Measurements from ENCODE around the gene RPRML.

RPRML gene

DNA sequence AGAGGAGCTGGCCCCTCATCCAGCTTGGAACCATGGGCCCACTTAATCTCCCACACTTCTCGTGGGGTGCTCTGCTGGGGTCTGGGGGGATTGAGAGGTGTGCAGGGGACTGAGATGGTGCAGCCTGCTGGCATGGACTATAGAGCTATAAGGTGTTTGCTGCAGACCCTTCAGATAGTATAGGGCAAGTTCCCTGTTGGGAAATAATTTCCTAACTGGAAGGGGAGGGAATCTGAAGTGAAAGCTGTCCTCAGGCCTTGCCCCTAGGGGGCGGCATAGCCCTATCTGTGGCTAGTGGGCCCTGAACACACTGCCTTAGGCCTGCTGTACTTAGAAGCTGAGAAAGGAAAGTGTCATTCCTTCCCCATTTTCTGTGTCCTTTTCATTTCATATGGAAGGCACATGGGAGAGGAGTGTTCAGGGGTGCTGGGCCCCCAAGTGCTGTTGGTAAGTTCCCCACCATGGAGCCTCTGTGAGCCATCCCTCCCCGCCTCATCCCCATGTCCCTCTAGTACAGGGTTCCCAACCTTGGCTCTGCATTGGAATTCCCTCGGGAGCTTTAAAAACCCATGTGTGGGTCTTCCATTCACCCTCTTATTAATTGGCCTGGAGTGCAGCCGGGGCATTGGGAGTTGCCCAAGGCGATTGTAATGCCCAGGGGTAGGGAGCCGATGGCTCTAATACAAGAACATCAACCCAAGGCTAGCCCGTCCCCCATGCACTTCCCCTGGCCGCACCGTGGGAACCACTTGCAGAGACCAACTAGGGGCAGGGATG, 36.4 kb downstream of the RPRML start:
- Histone ChIP-seq H3K9ac (ENCODE audit: low read length) (no peak overlapping the region), H3K27ac (ENCODE audit: low read length) (no peak overlapping the region), H3K27me3 (ENCODE audit: control insufficient read depth, insufficient read depth, low read length) (no peaks in the 10 kb centered on the region), H3K9me3 (ENCODE audit: control insufficient read depth, low read depth, low read length) (no peaks in the 10 kb centered on the region), H3K36me3 (ENCODE audit: control insufficient read depth, low read depth, low read length) (peaks cover 28% of the 10 kb centered on the region), H3K4me1 (ENCODE audit: control insufficient read depth, low read depth, low read length) (peaks cover 15% of the 10 kb centered on the region), H3K4me3 (ENCODE audit: low read length) (no peak overlapping the region)

DNA sequence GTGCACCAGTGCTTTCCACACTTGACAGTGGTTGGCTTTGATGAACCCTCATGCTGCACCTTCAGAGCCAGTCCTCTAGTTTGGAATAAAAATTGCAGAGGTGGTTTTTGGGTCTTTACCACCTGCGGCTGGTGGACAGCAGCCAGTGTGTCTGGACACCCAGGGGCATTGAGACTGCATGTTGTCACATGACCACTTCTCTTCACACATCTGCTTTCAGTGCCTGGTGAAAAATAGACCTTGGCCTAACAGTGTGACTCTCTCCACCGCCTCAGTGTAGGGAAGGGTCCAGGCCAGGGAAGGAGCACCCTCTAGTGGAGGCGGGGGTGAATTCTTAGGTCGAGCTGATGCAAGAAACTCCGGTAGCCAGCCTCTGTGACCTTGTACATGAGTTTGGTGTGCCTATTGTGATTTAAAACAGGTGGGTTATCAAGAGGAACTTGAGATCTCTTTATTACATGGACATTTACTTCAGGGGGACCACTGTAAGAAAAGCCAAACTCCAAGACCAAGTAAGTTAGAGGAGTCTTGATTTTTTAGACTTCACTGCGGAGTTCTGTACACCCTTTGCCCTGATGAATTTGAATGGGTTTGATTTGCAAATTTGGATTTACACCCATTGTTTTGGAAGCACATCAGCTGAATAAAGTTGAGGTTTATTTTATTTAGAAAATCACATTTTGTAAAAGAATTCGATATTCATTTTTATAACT, 38.2 kb downstream of the RPRML start:
- no peak overlapping the region for H3K27ac ChIP-seq (ENCODE audit: low read length)
- no peaks in the 10 kb centered on the region for H3K27me3 ChIP-seq (ENCODE audit: control insufficient read depth, insufficient read depth, low read length)
- H3K4me1 ChIP-seq (ENCODE audit: control insufficient read depth, low read depth, low read length): peaks cover 14% of the 10 kb centered on the region
- H3K4me3 ChIP-seq (ENCODE audit: low read length): no peak overlapping the region
- no peak overlapping the region for H3K9ac ChIP-seq (ENCODE audit: low read length)
- H3K9me3 ChIP-seq (ENCODE audit: control insufficient read depth, low read depth, low read length): no peaks in the 10 kb centered on the region
- peaks cover 45% of the 10 kb centered on the region for H3K36me3 ChIP-seq (ENCODE audit: control insufficient read depth, low read depth, low read length)

DNA sequence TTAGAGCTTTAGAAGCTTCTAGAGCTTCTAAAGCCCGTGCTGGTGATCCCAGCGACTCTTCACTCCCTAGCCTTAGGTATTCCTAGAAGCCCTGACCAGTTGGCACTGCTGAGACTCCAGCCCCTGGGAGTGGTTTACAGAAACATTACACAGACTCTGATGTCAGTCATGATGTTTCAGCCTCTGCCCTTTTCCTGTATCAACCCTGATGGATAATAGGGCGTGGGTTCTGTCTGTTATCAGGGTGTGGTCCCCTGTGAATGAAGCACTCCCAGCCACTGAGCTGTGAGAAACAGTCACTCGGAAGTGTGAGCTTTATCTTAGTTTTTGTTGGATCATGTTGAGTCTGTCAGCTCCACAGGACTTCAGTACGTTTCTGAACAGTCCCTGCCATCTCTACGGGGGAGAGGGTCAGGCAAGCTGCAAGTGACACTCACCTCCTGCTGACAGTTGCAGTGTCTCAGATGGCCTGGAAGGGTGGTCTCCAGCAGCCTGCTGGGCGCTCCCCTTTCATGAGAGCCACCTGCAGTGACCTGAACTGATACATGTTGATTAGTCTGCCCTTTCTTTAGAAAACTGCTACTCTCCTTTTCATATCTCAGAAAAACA, 43.3 kb downstream of the RPRML start:
- no peak overlapping the region for H3K27ac ChIP-seq (ENCODE audit: low read length)
- no peaks in the 10 kb centered on the region for H3K27me3 ChIP-seq (ENCODE audit: control insufficient read depth, insufficient read depth, low read length)
- no peaks in the 10 kb centered on the region for H3K9me3 ChIP-seq (ENCODE audit: control insufficient read depth, low read depth, low read length)
- no peak overlapping the region for H3K4me3 ChIP-seq (ENCODE audit: low read length)
- no peak overlapping the region for H3K9ac ChIP-seq (ENCODE audit: low read length)
- peaks cover 94% of the 10 kb centered on the region for H3K36me3 ChIP-seq (ENCODE audit: control insufficient read depth, low read depth, low read length)
- no peaks in the 10 kb centered on the region for H3K4me1 ChIP-seq (ENCODE audit: control insufficient read depth, low read depth, low read length)

DNA sequence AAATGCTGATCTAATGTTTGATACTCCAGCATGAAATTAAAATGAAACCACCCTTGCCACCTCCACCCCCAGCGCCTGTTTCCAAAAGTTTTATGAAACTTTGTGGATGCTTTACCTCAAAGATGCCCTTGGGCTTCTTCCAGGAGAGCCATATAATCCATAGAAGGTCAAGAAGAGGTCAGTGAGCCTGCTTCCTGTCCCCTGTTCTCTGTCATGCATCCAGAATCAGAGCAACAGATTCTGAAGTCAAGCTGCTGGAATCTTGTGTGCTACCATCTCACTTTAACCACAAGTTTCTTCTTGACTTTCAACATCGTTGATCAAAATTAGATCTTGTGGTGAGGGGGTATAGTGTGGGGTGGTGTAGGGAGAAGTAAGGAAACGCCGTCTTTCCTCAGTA, 47.5 kb downstream of the RPRML start:
- no peak overlapping the region for H3K9ac ChIP-seq (ENCODE audit: low read length)
- no peaks in the 10 kb centered on the region for H3K4me1 ChIP-seq (ENCODE audit: control insufficient read depth, low read depth, low read length)
- no peak overlapping the region for H3K27ac ChIP-seq (ENCODE audit: low read length)
- no peaks in the 10 kb centered on the region for H3K9me3 ChIP-seq (ENCODE audit: control insufficient read depth, low read depth, low read length)
- no peaks in the 10 kb centered on the region for H3K27me3 ChIP-seq (ENCODE audit: control insufficient read depth, insufficient read depth, low read length)
- H3K4me3 ChIP-seq (ENCODE audit: low read length): no peak overlapping the region
- H3K36me3 ChIP-seq (ENCODE audit: control insufficient read depth, low read depth, low read length): peaks cover 63% of the 10 kb centered on the region

DNA sequence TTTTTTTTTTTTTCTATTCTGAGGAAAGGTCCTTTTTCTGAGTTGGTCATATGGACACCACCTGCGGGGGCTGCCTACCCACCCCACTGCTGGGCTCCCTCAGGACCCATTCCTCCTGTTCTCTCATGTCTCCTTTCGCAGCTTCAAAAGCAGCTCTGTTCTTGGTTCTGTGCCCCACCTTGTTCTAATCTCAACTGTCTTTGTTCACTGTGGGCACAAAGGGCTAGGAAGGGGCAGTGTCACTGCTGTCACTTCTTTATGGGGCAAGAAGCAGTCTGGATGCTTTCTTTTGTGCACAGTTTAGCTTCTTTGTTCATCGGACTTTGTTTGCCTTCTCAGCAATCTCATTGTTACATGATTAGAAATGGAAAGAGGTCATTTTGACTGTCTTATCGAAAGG, 49.0 kb downstream of the RPRML start:
- H3K9ac ChIP-seq (ENCODE audit: low read length): no peak overlapping the region
- no peaks in the 10 kb centered on the region for H3K27me3 ChIP-seq (ENCODE audit: control insufficient read depth, insufficient read depth, low read length)
- H3K36me3 ChIP-seq (ENCODE audit: control insufficient read depth, low read depth, low read length): peaks cover 49% of the 10 kb centered on the region

DNA sequence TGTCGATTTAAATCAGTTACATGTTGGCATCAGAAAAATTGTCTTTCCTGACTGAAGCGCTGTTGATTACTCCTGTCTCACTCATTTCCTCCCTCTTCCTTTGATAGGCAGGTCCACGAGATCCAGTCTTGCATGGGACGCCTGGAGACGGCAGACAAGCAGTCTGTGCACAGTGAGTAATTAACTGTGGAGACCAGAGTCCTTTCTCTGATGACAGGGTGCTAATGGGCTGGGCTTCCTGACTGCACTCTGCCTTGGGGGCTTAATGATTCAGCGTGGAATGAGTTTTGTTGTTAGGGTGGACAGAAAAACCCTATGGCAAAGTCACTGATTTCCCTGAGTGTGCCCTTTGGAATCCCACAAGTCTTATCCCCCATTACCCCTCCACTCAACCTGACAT, 49.6 kb downstream of the RPRML start:
- Histone ChIP-seq H3K4me3 (ENCODE audit: low read length) (no peak overlapping the region), H3K27me3 (ENCODE audit: control insufficient read depth, insufficient read depth, low read length) (no peaks in the 10 kb centered on the region), H3K4me1 (ENCODE audit: control insufficient read depth, low read depth, low read length) (no peaks in the 10 kb centered on the region), H3K9ac (ENCODE audit: low read length) (no peak overlapping the region), H3K9me3 (ENCODE audit: control insufficient read depth, low read depth, low read length) (no peaks in the 10 kb centered on the region), H3K36me3 (ENCODE audit: control insufficient read depth, low read depth, low read length) (peaks cover 43% of the 10 kb centered on the region), H3K27ac (ENCODE audit: low read length) (no peak overlapping the region)

More for the DNA sequence above, 49.0 kb downstream of the RPRML start:
- H3K4me1 ChIP-seq (ENCODE audit: control insufficient read depth, low read depth, low read length): no peaks in the 10 kb centered on the region
- H3K9me3 ChIP-seq (ENCODE audit: control insufficient read depth, low read depth, low read length): no peaks in the 10 kb centered on the region
- H3K4me3 ChIP-seq (ENCODE audit: low read length): no peak overlapping the region
- H3K27ac ChIP-seq (ENCODE audit: low read length): no peak overlapping the region

DNA sequence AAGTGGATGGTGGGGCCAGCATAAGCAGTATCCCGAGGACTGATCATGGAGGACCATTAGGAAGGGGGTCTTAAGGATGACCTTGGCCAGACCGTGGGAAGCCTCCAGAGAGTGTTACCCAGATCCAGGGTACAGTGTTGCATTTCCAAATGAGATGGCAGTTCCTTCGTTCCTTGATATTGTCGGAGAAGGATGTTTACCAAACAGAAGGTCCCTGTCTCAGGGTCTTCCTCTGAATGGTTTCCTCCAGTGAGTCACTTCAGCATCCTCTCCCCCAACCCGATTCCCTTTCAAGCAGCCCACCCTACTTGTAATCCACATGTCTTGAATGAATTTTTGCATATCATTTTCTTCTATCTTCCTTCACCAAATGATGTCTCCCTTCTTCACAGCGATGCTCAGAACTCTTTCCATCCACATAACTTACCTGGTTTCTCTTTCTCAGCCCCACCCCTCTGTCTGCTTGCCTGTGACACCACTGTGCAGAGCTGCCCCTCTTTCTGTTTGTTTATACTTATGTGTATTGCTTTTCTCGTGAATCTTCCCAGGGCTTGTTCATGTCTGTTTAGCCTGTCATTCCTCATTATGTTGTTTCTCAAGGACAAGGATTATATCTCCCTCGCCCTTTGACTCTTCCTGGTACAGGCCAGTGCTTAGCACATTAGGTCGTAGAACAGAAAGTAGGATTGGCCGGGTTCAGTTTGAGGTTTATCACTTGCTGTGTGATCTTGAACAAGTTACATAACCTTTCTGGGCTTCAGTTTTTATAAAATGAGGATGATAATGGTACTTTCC, 50.4 kb downstream of the RPRML start:
- Histone ChIP-seq H3K36me3 (ENCODE audit: control insufficient read depth, low read depth, low read length) (peaks cover 37% of the 10 kb centered on the region), H3K27ac (ENCODE audit: low read length) (no peak overlapping the region), H3K4me3 (ENCODE audit: low read length) (no peak overlapping the region), H3K9ac (ENCODE audit: low read length) (no peak overlapping the region), H3K9me3 (ENCODE audit: control insufficient read depth, low read depth, low read length) (no peaks in the 10 kb centered on the region), H3K27me3 (ENCODE audit: control insufficient read depth, insufficient read depth, low read length) (no peaks in the 10 kb centered on the region), H3K4me1 (ENCODE audit: control insufficient read depth, low read depth, low read length) (peaks cover 5% of the 10 kb centered on the region)

All from iPS-18a (cell line).